Suppressor macrophage (primary cell): ENCODE results near the gene ZNF615.
"Not testable (repeated sequence)": the region's sequence is repeated elsewhere in the genome, so short reads cannot be mapped to it uniquely, and the experiment has no call there.

Experiments
- DNase-seq, 4 experiments: peaks; one replicate each; pipeline ENCODE4 v3.0.0-alpha.2; 2020 to 2022

ZNF615 gene

DNA sequence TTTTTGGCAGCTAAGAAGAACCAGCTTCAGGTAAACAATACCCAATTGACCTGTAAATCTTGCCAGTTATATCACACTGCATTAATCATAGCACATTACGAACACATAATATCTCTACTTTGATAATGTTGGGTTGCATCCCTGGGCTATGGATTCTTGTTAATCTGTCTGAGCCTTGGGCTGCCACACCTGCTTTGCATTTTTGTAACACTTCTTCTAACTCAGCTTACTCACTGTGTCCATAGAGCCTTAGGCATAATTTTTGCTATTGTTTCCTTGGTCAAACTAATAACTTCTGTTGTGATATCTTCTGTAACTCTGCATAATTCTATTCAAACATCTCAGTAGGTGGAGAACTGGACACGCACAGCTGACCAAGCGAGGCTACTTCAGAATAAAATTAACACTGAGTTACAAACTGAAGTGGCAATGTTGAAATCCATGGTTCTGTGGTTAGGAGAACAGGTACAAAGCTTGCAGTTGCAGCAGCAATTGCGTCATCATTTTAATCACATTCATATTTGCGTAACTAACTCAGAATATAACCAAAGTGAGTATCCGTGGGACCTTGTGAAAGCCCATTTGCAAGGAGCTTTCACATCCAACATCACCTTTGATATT lies 27.8 kb downstream of the ZNF615 start:
- no peak for DNase-seq

DNA sequence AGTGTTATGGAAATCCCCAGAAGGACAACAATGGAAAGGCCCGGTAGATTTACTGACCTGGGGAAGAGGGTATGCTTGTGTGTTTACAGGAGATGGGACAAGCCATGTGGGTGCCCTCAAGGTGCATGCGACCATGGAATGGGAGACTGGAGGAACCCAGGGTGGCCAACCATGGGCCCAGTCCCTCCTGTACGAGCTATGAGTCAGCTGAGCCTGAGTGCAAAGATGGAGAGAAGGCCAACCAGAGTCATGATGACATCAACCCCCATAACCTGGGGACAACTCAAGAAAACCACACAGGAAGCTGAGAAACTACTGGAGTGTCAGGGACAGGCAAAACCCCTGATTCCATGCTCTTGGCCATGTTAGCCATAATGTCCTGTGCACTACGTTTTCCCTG lies 29.1 kb downstream of the ZNF615 start:
- DNase-seq = no peak

GRCh38 chr19:51977346-51977745 lies 30.7 kb downstream of the ZNF615 start:
- no peak for DNase-seq

- no peak for DNase-seq
Measured at GRCh38 chr19:51976852-51977251, 31.2 kb downstream of the ZNF615 start.

GRCh38 chr19:51975787-51976186 lies 32.2 kb downstream of the ZNF615 start:
- DNase-seq = not testable (repeated sequence)

DNA sequence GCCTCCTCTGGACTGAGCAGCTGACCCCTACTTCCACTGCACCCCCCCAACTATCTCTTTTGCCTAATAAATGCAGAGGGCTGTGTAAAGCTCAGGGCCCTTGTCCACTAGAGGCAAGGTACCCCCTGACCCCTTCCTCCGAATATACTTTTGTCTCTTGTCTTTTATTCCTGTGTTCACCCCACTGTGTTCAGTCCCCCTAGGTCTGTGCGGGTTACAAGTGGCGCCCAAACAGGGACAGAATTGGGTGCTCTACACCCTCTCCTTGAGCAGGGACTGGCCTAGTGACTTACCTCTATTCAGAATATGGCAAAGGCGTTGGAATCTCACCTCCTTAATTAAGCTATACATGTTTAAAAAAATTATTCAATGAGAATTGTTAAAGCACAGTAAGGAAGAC lies 36.4 kb downstream of the ZNF615 start:
- peak; percentile 17 to 54 (median 24) for DNase-seq

DNA sequence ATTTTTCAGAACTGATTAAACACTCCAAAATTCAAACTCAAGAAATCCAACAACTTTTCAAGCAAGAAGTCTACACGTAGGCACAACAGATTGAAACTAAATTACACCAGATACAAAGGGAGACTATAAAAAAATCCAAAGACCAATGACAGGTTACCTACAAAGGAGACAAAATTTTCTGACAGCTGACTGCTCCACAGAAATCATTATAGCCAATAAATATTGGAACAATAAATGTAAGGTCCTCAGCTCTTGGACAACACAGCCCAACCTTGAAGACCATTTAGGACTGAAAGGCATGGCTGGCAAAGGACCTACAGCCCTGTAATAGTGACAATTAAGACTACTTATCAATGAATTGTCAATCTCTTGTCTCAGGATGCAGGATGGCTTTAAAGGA lies 37.3 kb downstream of the ZNF615 start:
- DNase-seq = no peak

DNA sequence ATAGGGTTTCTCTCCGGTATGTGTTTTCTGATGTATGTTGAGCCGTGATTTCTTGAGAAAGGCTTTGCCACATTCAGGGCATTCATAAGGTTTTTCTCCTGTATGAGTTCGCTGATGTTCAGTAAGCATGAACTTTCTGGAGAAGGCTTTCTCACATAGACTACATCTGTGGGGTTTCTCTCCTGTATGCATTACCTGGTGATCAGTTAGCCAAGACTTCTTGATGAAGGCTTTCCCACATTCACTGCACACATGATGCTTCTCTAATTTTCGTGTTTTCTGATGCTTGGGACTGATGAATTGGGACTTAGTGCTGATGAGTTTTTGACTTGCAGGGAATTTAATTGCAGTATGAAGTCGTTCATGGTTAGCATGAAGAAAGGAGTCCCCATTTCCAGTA lies 42.4 kb downstream of the ZNF615 start:
- DNase-seq = no peak

DNA sequence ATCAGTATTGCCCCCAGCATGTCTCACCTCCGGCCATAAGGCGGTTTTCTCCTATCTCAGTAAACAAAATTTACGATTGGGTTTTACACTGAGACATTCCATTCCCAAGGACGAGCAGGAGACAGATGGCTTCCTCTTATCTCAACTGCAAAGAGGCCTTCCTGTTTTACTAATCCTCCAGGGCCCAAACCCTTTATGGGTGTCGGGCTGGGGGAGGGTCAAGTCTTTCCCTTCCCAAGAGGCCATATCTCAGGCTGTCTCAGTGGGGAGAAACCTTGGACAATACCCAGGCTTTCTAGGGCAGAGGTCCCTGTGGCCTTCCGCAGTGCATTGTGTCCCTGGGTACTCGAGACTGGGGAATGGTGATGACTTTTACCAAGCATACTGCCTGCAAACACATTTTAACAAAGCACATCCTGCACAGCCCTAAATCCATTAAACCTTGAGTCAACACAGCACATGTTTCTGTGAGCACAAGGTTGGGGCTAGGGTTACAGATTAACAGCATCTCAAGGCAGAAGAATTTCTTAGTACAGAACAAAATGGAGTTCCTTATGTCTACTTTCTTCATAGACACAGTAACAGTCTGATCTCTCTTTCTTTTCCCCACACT lies 47.3 kb downstream of the ZNF615 start:
- not testable (repeated sequence) for DNase-seq

DNA sequence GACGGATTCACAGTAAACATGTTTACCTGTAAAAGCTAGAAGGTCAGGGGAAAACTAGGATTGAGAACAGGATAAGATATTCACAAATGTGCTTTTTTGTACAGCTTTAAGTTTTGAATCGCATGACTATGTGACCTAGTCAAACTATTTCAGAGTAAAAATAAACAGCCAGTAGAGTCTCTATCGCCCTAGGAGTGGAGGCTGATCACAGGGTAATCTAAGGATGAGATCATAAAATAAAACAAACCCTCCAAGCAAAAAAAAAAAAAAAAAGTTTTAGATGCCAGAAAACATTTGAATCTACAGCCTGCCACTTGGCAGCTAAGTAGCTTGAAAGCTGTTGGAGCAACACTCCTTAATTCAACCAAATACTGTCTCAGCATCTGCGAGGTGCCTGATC lies 48.2 kb downstream of the ZNF615 start:
- DNase-seq = no peak

- DNase-seq = not testable (repeated sequence)
Measured at GRCh38 chr19:51957846-51958245, 50.2 kb downstream of the ZNF615 start.

GRCh38 chr19:51948975-51949374 lies 59.0 kb downstream of the ZNF615 start:
- no peak for DNase-seq

DNA sequence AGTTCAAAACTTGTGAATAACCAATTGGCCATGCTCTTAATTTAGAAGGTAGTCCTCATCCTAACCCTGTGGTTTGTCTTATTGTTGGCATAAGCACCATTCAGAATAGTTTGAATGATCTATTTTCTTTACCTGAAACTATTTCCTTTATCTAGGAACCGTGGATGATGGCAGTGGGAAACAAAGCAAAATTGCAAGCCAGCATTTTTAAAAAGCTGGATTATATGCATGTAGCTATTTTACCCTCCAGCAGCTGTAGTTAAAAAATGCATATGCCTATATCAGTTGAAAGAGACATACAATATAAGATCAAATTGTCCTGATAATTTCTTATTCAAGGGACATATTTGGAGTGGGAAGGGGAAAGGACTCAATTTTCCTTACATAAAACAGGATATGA lies 61.4 kb downstream of the ZNF615 start:
- no peak for DNase-seq

DNA sequence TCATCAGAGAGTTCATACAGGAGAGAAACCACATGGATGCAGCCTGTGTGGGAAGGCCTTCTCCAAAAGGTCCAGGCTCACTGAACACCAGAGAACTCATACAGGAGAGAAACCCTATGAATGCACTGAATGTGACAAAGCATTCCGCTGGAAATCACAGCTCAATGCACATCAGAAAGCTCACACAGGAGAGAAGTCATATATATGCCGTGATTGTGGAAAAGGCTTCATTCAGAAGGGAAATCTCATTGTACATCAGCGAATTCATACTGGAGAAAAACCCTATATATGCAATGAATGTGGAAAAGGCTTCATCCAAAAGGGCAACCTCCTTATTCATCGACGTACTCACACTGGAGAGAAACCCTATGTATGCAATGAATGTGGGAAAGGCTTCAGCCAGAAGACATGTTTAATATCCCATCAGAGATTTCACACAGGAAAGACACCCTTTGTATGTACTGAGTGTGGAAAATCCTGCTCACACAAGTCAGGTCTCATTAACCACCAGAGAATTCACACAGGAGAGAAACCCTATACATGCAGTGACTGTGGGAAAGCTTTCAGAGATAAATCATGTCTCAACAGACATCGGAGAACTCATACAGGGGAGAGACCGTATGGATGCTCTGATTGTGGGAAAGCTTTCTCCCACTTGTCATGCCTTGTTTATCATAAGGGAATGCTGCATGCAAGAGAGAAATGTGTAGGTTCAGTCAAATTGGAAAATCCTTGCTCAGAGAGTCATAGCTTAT lies 63.0 kb downstream of the ZNF615 start:
- DNase-seq = no peak
